ENCODE data around the gene C2CD2.

C2CD2 gene

GRCh38 chr21:41868062-41868710, 85.6 kb downstream of the C2CD2 start:
- no peak for DNase-seq (ENCODE audit: low read depth in 2 of 2, low spot score in 1 of 2)

GRCh38 chr21:41867313-41867712, 86.5 kb downstream of the C2CD2 start:
- no peak for DNase-seq (ENCODE audit: low read depth in 2 of 2, low spot score in 1 of 2)

GRCh38 chr21:41866274-41866809, 87.5 kb downstream of the C2CD2 start:
- DNase-seq (ENCODE audit: low read depth in 2 of 2, low spot score in 1 of 2): no peak

DNA sequence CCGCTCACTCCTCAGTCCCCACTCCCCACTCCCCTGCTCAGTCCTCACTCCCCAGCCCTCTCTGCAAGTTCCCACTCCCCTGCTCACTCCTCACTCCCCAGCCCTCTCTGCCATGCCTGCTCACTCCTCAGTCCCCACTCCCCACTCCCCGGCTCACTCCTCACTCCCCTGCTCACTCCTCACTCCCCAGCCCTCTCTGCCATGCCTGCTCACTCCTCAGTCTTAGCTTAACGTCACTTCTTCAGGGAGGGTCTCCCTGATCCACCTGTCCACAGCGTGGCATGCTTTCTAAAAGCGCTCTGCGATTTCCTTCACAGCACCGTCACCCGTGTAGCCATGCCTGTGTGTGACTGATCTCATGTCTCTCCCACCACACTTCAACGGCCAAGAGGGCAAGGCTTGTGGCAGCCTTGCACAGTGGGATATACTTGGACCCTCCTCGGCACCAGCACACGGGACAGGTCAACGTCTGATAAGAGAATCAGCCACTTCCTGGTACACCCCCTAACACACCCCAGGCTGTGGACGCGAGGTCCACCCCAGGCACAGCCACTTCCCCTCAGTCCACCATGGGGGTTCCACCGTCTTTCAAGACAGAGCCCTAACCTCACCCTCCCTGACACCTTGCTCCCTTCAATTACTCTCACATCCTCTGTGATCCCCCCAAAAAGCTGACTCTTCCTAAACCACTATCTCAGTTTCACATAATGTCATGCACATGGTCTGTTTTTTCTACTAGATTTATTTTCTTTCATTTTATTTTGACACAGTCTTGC, 88.6 kb downstream of the C2CD2 start:
- no peak for DNase-seq (ENCODE audit: low read depth in 2 of 2, low spot score in 1 of 2)

DNA sequence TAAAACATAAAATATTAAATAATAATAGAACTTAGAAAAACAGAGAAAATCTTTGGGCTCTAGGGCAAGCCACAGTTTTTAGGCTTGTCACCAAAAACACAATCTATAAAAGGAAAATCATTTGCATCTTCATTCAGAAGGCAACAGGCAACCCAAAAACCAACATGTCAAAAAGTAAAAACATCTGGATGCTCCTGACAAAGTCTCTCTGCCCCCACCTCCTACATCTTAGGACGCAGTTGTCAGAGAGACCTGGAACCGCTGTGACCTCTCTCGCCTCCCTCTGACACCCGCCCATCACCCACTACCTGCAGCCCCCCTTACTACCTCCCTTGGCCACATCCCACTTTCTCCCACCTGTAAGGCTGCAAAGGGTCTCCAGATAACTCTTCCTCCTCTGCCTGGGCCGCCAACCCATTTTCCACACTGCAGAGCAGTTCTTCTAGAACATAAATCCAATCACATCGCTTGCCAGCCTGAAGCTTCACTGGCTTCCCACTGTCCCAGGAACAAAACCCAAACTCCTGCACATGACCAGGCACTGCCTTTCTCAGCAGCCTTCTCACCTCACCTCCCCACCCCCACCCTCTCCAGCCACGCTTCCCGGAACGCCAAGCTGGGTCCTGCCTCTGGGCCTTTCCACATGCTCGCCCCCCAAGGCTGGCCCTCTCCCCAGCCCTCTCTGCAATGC, 89.4 kb downstream of the C2CD2 start:
- DNase-seq (ENCODE audit: low read depth in 2 of 2, low spot score in 1 of 2): no peak

GRCh38 chr21:41863439-41863740, 90.4 kb downstream of the C2CD2 start:
- DNase-seq (ENCODE audit: low read depth in 2 of 2, low spot score in 1 of 2): no peak

DNA sequence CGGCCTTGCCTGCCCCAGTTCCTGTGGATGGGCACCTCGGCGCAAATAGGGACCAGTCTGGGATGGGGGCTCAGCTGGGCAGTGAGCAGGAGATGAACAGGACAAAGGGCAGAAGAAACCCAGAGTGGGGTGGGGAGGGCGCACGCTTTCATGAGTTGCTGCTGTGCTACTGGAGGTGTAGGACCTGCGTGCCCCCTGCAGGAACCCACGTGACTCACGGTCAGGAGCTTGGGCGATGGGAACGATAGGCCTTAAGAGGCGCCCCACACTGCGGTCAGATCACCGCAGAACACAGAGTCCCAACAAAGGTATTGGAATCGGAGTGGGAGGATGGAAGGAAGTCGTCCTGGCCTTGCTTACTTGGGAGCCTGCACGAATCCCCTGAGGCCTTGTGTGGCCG, 91.8 kb downstream of the C2CD2 start:
- DNase-seq (ENCODE audit: low read depth in 2 of 2, low spot score in 1 of 2): no peak

DNA sequence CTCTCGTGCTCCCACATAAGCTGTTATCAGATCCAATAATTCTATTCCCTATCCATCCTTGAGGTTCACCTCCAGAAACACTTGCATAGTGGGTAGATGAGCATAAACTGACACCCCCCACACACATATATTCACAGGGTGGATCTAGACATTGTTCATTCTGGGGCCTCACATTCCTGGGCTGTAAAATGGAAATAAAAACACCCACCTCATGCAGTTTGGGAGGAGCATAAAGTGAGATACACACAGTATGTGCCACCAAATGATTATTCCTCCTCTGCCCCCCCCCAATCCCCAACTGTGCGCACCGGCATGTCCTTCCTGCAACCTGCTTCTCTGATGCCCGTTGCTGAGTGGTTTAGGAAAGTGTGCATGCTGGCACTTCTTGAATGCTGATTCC, 92.6 kb downstream of the C2CD2 start:
- DNase-seq (ENCODE audit: low read depth in 2 of 2, low spot score in 1 of 2): no peak

- no peak for DNase-seq (ENCODE audit: low read depth in 2 of 2, low spot score in 1 of 2)
These were observed 94.4 kb downstream of the C2CD2 start for GRCh38 chr21:41859297-41859980.

DNA sequence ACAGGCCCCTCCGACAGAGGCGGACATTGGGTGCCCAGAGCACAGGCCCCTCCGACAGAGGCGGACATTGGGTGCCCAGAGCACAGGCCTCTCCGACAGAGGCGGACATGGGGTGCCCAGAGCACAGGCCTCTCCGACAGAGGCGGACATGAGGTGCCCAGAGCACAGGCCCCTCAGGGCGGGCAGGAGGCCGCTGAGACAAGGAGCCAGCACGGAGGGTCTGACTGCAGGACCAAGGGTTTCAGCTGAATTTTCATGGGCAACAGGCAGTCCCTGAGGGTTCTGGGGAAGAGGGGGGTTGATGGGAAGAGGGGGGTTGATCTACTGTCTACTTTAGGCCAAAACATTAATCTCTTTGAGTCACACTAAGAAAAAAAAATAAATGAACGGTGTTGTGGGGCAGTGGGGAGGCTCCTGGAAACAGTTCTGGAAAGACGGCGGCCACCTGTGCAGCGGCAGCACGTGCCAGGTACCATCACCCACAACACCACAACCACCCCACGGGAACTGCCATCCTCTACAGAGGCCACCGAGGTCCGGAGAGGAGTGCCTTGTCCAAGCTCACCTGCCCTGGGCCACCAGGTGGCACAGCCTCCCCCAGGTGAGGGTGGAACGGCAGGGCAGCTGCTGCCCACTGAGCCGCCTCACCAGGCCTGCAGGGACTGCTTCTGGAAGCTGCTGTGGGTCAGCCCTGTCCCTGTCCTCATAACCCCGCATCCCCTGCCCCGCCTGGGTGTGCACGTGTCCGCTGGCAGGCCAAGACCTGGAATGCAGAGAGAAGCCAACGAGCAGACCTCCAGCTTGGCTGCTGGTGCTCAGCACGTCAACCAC, 95.1 kb downstream of the C2CD2 start:
- no peak for DNase-seq (ENCODE audit: low read depth in 2 of 2, low spot score in 1 of 2)

DNA sequence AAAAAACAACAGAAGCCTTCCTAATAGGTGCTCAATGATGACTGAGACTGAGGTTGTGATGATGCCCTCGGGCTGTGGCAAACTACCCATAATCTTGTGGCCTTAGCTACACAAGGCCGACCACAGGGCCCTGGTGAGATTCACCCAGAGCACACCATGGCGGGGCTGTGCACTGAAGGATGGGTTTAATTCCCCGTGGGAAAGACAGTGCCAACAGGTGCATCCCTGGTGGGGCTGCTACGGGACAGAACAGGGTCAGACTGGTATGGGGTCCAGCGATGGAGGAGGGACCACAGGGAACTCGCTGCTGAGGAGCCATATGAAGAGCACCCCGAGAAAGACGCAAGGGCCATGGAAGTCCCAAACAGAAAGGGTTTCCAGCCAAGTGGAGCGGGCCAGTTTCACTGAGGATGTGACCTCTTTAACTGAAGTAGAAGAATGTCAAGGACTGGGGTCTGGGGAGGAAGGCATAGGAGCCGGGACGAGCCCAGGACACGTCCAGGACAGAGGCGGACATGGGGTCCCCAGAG, 96.0 kb downstream of the C2CD2 start:
- no peak for DNase-seq (ENCODE audit: low read depth in 2 of 2, low spot score in 1 of 2)

DNA sequence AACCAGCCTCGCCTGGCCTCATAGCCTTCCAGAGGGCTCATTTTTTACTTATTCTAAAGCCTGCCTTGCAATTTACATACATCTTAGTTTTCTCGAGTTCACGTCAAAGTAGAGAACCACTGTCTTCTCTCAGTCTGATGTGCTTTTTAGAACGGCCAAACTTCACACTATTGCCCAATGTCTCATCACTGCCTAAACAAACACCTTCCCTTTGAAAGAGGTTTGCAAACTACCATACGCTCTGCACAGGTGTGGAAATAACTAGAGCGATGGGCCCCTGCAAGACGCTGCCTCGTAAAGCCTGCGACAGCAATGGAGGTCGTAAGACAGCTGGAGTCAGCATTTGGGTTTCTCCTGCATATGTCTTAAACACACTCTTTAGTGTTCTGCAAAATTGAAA, 97.2 kb downstream of the C2CD2 start:
- no peak for DNase-seq (ENCODE audit: low read depth in 2 of 2, low spot score in 1 of 2)

DNA sequence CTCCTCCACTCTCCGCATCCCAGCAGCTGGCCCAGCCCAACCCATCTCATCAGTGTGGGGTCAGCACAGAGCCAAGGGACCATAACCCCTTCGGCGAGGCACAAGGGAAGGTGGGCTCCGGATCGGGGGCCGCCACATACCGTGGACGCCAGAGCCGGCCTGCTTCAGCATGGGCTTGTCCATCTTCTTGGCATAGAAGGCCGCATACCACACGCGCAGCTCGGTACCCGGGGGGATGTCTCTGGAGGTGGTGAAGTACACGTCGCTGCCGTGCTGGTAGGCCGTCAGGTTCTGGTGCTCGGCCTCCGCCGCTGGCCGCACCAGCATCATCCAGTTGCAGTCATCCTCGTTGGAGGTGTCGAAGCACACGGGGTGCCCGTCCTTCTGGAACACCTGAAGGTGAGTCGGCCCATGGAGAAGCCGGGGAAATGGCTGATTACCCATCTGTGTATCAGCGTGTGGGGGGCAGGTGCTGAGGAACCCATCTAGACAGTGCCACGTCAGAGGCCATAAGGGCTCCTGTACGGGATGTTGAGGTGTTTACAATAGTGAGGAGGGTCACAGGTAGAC, 99.3 kb downstream of the C2CD2 start:
- no peak for DNase-seq (ENCODE audit: low read depth in 2 of 2, low spot score in 1 of 2)

DNA sequence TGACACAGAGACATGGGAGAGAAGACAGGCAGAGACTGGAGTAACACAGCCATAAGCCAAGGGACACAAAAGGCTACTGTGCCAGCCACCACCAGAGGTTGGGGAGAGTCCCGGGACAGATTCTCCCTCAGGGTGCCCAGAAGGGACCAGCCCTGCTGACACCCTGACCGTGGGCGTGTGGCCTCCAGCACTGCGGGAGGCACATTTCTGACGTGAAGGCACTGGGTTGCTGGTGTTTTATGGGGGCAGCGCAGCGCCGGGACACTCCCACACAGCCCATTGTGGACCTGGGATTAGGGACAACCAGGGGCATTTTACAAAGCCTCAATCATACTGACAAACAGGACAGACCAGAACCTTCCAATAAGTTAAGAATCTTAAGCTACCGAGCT, 100.9 kb downstream of the C2CD2 start:
- no peak for DNase-seq (ENCODE audit: low read depth in 2 of 2, low spot score in 1 of 2)

DNA sequence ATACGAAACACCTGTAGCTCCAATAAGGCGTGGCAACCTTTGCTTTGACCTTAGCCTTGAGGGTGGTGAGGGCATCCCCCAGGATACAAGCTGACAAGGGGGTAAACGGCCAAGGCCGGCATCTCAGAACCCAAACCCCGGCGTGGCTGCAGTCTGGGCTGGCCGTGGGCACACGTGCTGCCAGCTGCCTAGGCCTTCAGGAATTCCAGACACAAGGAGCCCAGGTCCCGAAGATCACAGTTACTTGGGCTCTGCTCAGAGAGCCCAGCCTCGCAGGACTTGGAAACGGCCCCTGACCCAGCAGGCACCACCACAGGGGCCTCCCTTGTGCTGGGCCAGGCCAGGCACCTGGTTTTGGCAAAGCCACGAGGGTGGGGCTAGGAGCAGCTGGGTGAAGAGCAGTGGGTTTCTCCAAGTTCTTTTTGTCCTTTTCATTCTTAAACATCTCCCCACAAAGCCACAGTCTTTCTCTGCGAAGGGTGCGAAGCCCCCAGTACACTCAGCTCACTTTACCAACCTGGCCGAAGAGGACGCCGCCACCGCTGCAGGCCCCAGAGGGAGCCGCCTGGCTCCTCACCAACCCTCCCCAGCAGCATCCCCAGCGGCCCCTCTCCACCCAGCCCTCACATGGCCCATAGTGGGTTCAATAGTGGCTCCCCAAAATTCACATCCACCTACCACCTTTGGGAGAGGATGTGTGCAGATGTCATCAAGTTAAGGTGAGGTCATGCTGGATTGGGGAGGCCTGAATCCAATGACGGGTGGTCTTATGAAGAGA, 101.5 kb downstream of the C2CD2 start:
- DNase-seq (ENCODE audit: low read depth in 2 of 2, low spot score in 1 of 2): no peak

DNA sequence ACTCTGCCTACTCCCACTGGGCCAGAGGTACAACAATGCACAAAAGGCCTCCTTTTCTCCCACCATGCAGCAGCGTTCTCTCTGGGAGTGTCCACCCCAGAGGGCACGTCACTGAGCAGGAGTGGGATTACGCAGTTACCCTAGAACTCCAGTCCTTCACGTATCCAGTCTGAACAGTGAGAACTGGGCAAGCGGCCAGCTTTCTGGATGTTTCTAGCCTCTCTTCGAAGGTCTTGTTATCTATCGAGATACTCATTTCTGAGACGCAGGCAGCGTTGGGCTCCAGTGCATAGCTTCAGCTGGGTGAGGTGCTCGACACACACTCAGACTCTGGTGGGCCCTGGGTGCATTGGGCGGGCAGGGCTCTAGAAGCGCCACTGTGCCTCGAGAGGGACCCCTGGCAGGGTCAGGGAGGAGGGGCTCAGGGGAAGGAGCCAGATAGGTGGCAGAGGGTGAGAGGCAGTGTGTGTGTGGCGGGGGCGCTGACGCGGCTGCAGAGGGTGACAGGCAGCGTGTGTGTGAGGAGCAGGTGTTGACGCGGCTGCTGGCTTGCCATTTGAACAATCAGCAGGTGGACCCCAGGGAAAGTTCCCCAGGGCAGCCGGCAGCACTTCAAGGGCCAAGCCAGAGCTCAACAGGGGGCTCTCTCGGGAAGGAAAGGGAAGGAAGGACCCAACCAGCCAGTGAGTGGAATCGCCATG, 102.6 kb downstream of the C2CD2 start:
- DNase-seq (ENCODE audit: low read depth in 2 of 2, low spot score in 1 of 2): no peak

DNA sequence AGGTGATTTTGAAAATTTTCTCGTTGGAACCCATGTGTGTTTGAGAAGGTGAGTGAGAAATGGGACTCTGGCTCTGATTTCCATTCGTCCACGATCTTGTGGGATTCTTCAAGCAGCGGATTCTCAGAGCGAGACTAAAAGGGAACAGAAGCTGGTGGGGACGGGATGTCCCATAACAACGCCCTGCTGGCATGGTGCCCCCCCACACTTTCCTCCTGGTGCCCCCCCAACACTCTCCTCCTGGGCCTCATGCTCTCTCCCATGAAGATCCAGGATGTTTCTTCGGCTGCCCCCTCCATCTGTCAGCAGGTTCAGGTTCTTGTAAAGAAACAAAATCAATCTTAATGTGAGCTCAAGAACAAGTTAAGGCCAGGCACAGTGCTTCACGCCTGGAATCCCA, 103.7 kb downstream of the C2CD2 start:
- DNase-seq (ENCODE audit: low read depth in 2 of 2, low spot score in 1 of 2): no peak

DNA sequence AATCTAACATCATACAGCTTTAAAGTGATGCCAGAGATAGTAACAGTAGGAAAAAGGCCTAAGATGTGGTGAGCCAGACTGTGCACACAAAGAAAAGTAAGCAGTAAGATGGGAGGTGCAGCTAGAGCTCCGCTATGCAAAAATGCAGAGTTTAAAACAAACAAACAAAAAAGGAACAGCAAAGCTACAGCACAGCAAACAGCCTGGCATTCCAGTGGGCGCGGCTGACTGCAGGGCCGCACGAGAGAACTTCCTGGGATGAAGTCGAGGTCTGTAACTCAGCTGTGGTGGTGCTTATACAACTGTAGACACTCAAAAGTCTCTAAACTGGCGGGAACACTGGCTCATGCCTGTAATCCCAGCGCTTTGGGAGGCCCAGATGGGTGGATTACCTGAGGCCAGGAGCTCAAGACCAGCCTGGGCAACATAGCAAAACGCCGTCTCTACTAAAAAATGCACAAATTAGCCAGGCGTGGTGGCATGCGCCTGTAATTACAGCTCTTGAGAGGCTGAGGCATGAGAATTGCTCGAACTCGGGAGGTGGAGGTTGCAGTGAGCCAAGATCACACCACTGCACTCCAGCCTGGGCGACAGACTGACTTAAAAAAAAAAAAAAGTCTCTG, 104.7 kb downstream of the C2CD2 start:
- no peak for DNase-seq (ENCODE audit: low read depth in 2 of 2, low spot score in 1 of 2)

Measured in stimulated activated CD8-positive, alpha-beta memory T cell treated with anti-CD3 and anti-CD28 coated beads, Interleukin-4, amount 100 ng/mL, for 1 hour (primary cell).